Keratinocyte (primary cell): Measurements from ENCODE around the gene TFPI2.

Experiments
- CTCF ChIP-seq, 3 experiments: IDR thresholded peaks in 1 of 3; conservative IDR thresholded peaks in 1 of 3; optimal IDR thresholded peaks in 1 of 3; 2 replicates in 2 of 3; 3 replicates in 1 of 3; pipeline versions ENCODE3 to v1.5.1; 2011; ENCODE audit warnings: low read length in 3 of 3, mild to moderate bottlenecking in 3 of 3, moderate library complexity in 2 of 3, control low read depth in 1 of 3, inconsistent platforms in 1 of 3; ENCODE audit not compliant: insufficient read depth in 2 of 3; ENCODE audit errors: extremely low read depth in 1 of 3
- EZH2 ChIP-seq: IDR thresholded peaks from one replicate; pipeline ENCODE4 v1.6.1; 2012; ENCODE audit warnings: inconsistent platforms, mild to moderate bottlenecking, low read length, moderate library complexity

DNA sequence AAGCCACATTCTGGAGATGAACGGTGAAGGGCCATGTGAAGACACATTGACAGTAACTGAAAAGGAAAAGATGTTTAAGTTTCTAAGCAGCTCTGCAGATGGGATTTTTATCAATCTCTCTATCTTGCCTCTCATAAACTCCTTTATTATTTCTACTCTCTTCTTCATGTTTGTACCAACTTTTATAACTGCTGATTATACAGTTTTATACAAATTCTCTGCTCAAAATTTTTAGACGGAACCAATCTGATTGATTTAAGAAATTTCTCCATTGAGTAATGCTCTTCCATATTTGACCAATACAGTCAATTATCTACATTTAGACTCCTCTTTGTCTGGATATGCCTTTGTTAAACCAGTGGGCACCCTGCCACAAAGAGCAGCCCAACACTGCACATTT is 31.7 kb downstream of the TFPI2 start:
- TF ChIP-seq CTCF (optimal IDR thresholded peaks at IDR 0.05 in 1 of 3, IDR thresholded peaks at IDR 0.05 in 1 of 3, conservative IDR thresholded peaks at IDR 0.05 in 1 of 3; ENCODE audit: extremely low read depth in 1 of 3, insufficient read depth in 2 of 3, low read length in 3 of 3) (no peak), EZH2 (no peak)
